ENCODE data around the gene TTPAL.

DNA sequence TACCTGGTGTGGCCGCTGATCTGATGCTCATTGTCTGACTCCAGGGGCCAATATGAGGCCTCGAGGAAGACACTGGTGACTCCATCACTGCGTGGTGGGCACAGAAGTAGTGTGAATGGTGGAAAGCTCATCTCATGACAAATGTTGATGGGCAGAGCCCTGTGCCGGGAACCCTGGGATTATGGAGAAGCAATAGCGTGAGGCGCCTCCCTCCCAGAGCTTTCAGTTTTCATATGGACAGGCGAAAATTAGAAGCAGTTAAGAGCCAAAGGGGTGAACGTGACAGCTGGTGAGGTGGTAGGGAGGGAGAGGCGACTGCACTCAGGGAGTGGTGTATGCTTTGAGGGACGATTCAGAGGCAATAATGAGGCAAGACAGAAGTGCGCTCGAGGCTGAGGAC, 39.3 kb upstream of the TTPAL start:
- TF ChIP-seq POLR2AphosphoS5 (IDR thresholded peaks at IDR 0.05; ENCODE audit: low read length) (no peak), BRCA1 (IDR thresholded peaks at IDR 0.05; ENCODE audit: low read depth, low read length) (no peak), TARDBP (IDR thresholded peaks at IDR 0.05; ENCODE audit: borderline replicate concordance) (no peak), EZH2 (IDR thresholded peaks at IDR 0.05; ENCODE audit: borderline replicate concordance, control insufficient read depth, low read depth, low read length) (no peak), FOS (IDR thresholded peaks at IDR 0.05; ENCODE audit: borderline replicate concordance, extremely low read depth, insufficient read length) (no peak)
- TF ChIP-seq, protein P1, sequence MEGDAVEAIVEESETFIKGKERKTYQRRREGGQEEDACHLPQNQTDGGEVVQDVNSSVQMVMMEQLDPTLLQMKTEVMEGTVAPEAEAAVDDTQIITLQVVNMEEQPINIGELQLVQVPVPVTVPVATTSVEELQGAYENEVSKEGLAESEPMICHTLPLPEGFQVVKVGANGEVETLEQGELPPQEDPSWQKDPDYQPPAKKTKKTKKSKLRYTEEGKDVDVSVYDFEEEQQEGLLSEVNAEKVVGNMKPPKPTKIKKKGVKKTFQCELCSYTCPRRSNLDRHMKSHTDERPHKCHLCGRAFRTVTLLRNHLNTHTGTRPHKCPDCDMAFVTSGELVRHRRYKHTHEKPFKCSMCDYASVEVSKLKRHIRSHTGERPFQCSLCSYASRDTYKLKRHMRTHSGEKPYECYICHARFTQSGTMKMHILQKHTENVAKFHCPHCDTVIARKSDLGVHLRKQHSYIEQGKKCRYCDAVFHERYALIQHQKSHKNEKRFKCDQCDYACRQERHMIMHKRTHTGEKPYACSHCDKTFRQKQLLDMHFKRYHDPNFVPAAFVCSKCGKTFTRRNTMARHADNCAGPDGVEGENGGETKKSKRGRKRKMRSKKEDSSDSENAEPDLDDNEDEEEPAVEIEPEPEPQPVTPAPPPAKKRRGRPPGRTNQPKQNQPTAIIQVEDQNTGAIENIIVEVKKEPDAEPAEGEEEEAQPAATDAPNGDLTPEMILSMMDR (IDR thresholded peaks at IDR 0.05 in 2 of 3, conservative IDR thresholded peaks at IDR 0.05 in 1 of 3; ENCODE audit: control insufficient read depth in 2 of 3, extremely low read depth in 1 of 3, insufficient read depth in 1 of 3, low read depth in 3 of 3, low read length in 3 of 3) = no peak
- TF ChIP-seq, protein P2, sequence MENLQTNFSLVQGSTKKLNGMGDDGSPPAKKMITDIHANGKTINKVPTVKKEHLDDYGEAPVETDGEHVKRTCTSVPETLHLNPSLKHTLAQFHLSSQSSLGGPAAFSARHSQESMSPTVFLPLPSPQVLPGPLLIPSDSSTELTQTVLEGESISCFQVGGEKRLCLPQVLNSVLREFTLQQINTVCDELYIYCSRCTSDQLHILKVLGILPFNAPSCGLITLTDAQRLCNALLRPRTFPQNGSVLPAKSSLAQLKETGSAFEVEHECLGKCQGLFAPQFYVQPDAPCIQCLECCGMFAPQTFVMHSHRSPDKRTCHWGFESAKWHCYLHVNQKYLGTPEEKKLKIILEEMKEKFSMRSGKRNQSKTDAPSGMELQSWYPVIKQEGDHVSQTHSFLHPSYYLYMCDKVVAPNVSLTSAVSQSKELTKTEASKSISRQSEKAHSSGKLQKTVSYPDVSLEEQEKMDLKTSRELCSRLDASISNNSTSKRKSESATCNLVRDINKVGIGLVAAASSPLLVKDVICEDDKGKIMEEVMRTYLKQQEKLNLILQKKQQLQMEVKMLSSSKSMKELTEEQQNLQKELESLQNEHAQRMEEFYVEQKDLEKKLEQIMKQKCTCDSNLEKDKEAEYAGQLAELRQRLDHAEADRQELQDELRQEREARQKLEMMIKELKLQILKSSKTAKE (IDR thresholded peaks at IDR 0.05; ENCODE audit: low read depth, poor library complexity, severe bottlenecking) = no peak
- TF ChIP-seq, protein P3, sequence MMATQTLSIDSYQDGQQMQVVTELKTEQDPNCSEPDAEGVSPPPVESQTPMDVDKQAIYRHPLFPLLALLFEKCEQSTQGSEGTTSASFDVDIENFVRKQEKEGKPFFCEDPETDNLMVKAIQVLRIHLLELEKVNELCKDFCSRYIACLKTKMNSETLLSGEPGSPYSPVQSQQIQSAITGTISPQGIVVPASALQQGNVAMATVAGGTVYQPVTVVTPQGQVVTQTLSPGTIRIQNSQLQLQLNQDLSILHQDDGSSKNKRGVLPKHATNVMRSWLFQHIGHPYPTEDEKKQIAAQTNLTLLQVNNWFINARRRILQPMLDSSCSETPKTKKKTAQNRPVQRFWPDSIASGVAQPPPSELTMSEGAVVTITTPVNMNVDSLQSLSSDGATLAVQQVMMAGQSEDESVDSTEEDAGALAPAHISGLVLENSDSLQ (IDR thresholded peaks at IDR 0.05) = no peak

All from GM12878 (cell line).